ENCODE measurements around the gene STAG2. TPM values are rescaled to one million over a fixed set of nuclear protein-coding genes. Genes with fewer than 3 reads are reported as not detected.
"Not testable (repeated sequence)": the region's sequence is repeated elsewhere in the genome, so short reads cannot be mapped to it uniquely, and the experiment has no call there.

Gene STAG2
- total and polyA plus RNA-seq, 2 experiments from 2014 or later = 16.5 to 70.9 TPM

DNA sequence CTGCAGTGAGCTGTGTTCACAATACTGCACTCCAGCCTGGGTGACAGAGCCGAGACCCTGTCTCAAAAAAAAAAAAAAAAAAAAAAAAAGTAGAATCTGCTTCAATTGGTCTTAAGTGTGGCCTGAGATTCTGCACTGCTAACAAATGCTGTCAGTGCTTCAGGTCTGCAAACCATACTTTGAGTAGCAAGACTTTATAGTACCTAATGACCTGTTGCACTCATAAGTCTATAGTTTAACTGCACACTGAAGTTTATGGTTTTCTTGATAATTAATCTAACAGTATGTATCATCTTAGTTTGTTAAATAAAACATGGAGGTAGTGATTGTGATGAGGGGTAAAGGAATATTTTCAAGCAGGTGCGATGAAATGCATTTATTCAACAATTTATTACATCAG is 135.6 kb downstream of the STAG2 start:
- no peaks in the 10 kb centered on the region for H3K79me2 ChIP-seq
- no peaks in the 10 kb centered on the region for H4K20me1 ChIP-seq (ENCODE audit: insufficient read depth, poor library complexity, severe bottlenecking)
- DNase-seq (ENCODE audit: low spot score) = no peak
- WGBS (ENCODE audit: low lambda C conversion rate, missing lambda C conversion rate) = 68% methylated on average over 2 of the region's 2 CpGs
- TF ChIP-seq EZH2phosphoT487 (IDR thresholded peaks at IDR 0.05; ENCODE audit: low read depth, severe bottlenecking, unreplicated experiment) (no peak), EZH2 (IDR thresholded peaks at IDR 0.05; ENCODE audit: borderline replicate concordance) (no peak)
- TF ChIP-seq, protein P1, sequence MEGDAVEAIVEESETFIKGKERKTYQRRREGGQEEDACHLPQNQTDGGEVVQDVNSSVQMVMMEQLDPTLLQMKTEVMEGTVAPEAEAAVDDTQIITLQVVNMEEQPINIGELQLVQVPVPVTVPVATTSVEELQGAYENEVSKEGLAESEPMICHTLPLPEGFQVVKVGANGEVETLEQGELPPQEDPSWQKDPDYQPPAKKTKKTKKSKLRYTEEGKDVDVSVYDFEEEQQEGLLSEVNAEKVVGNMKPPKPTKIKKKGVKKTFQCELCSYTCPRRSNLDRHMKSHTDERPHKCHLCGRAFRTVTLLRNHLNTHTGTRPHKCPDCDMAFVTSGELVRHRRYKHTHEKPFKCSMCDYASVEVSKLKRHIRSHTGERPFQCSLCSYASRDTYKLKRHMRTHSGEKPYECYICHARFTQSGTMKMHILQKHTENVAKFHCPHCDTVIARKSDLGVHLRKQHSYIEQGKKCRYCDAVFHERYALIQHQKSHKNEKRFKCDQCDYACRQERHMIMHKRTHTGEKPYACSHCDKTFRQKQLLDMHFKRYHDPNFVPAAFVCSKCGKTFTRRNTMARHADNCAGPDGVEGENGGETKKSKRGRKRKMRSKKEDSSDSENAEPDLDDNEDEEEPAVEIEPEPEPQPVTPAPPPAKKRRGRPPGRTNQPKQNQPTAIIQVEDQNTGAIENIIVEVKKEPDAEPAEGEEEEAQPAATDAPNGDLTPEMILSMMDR (IDR thresholded peaks at IDR 0.05; ENCODE audit: poor library complexity) = no peak
- no peaks in the 10 kb centered on the region for H3K27me3 ChIP-seq
- H3K4me2 ChIP-seq = no peak overlapping the region
- no peaks in the 10 kb centered on the region for H3K4me1 ChIP-seq (ENCODE audit: insufficient read depth)
- no peaks in the 10 kb centered on the region for H3K36me3 ChIP-seq (replicated peaks; ENCODE audit: insufficient read depth, low read depth)
- no peaks in the 10 kb centered on the region for H3K9me3 ChIP-seq (ENCODE audit: low read depth)
- H3K27ac ChIP-seq = no peak overlapping the region
- no peaks in the 10 kb centered on the region for H3K9me2 ChIP-seq (replicated peaks; ENCODE audit: insufficient read depth)
- H2AFZ ChIP-seq = no peak overlapping the region
- H3K4me3 ChIP-seq = no peak overlapping the region

DNA sequence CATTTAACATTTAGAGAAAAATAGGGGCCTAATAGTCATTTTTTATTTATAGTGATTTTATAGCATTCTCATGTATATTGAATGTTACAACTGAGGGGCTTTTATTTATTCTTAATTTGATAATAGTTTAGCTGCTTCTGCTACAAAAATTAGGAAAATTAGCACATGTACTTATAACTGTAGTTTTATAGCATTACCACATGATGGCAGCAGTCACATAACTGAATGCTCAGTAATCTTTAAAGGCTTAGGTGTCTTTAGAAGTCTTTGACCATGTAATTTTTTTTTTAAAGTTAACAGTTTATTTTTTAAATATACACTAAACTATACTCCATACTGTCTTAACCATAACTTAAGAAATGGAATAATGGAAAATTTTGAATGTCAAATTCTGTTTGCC is 136.6 kb downstream of the STAG2 start:
- Histone ChIP-seq H3K4me1 (ENCODE audit: insufficient read depth) (no peaks in the 10 kb centered on the region), H3K4me2 (no peak overlapping the region), H3K36me3 (replicated peaks; ENCODE audit: insufficient read depth, low read depth) (no peaks in the 10 kb centered on the region), H4K20me1 (ENCODE audit: insufficient read depth, poor library complexity, severe bottlenecking) (no peaks in the 10 kb centered on the region), H2AFZ (no peak overlapping the region), H3K79me2 (no peaks in the 10 kb centered on the region), H3K4me3 (no peak overlapping the region), H3K9me2 (replicated peaks; ENCODE audit: insufficient read depth) (no peaks in the 10 kb centered on the region), H3K9me3 (ENCODE audit: low read depth) (no peaks in the 10 kb centered on the region), H3K27ac (no peak overlapping the region), H3K27me3 (no peaks in the 10 kb centered on the region)
- TF ChIP-seq EZH2 (IDR thresholded peaks at IDR 0.05; ENCODE audit: borderline replicate concordance) = no peak
- TF ChIP-seq, protein P1 (IDR thresholded peaks at IDR 0.05; ENCODE audit: poor library complexity) = peak; percentile 64
- peak; percentile 49 for DNase-seq (ENCODE audit: low spot score)

DNA sequence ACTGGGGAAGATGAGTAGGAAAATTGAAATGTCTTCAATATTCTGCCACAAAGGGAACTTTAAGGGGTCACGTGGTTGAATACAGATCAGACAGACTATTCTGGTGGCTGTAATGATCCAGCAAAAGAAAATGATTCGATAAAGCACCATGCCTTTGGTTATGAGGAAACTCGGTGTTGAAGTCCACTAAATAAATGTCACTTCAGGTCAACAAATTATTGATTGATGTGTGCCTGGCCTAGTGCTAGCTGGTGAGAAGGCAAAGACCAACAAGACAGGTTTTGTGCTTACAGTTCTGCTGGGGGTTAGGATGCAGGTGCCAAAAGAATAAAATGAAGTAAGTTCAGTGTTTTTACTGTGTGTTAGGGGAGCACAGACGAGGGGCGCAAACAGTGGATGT is 142.5 kb downstream of the STAG2 start:
- no peaks in the 10 kb centered on the region for H3K36me3 ChIP-seq (replicated peaks; ENCODE audit: insufficient read depth, low read depth)
- no peaks in the 10 kb centered on the region for H3K27me3 ChIP-seq
- H2AFZ ChIP-seq = no peak overlapping the region
- WGBS (ENCODE audit: low lambda C conversion rate, missing lambda C conversion rate) = 82% methylated on average over 5 of the region's 5 CpGs
- no peaks in the 10 kb centered on the region for H3K9me2 ChIP-seq (replicated peaks; ENCODE audit: insufficient read depth)
- H3K79me2 ChIP-seq = no peaks in the 10 kb centered on the region
- H3K4me3 ChIP-seq = no peak overlapping the region
- no peak overlapping the region for H3K4me2 ChIP-seq
- no peaks in the 10 kb centered on the region for H3K9me3 ChIP-seq (ENCODE audit: low read depth)
- no peaks in the 10 kb centered on the region for H3K4me1 ChIP-seq (ENCODE audit: insufficient read depth)
- TF ChIP-seq, protein P1 (IDR thresholded peaks at IDR 0.05; ENCODE audit: poor library complexity) = no peak
- TF ChIP-seq EZH2 (IDR thresholded peaks at IDR 0.05; ENCODE audit: borderline replicate concordance) (no peak), EZH2phosphoT487 (IDR thresholded peaks at IDR 0.05; ENCODE audit: low read depth, severe bottlenecking, unreplicated experiment) (no peak)
- no peaks in the 10 kb centered on the region for H4K20me1 ChIP-seq (ENCODE audit: insufficient read depth, poor library complexity, severe bottlenecking)
- no peak overlapping the region for H3K27ac ChIP-seq
- DNase-seq (ENCODE audit: low spot score) = no peak

DNA sequence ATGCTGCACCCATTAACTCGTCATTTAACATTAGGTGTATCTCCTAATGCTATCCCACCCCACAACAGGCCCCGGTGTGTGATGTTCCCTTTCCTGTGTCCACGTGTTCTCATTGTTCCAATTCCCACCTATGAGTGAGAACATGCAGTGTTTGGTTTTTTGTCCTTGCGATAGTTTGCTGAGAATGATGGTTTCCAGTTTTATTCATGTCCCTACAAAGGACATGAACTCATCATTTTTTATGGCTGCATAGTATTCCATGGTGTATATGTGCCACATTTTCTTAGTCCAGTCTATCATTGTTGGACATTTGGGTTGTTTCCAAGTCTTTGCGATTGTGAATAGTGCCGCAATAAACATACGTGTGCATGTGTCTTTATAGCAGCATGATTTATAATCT is 143.0 kb downstream of the STAG2 start:
- WGBS (ENCODE audit: low lambda C conversion rate, missing lambda C conversion rate) = 89% methylated on average over 7 of the region's 7 CpGs
- not testable (repeated sequence) for H3K27ac ChIP-seq; H3K4me1 ChIP-seq (ENCODE audit: insufficient read depth); DNase-seq (ENCODE audit: low spot score); H4K20me1 ChIP-seq (ENCODE audit: insufficient read depth, poor library complexity, severe bottlenecking); H2AFZ ChIP-seq; H3K4me3 ChIP-seq; H3K36me3 ChIP-seq (replicated peaks; ENCODE audit: insufficient read depth, low read depth); H3K79me2 ChIP-seq; H3K9me2 ChIP-seq (replicated peaks; ENCODE audit: insufficient read depth); H3K9me3 ChIP-seq (ENCODE audit: low read depth); H3K27me3 ChIP-seq; H3K4me2 ChIP-seq
